Hepatocyte (in vitro differentiated cells): ENCODE data around the gene ZNF747. TPM values are rescaled to one million over a fixed set of nuclear protein-coding genes. Genes with fewer than 3 reads are reported as not detected.

ENCODE experiments used
- DNase-seq: peaks from one replicate; pipeline ENCODE4 v3.0.0-alpha.2; 2016; ENCODE audit warnings: low spot score
- H2AFZ ChIP-seq: fragments of 200-600 bp; sonication (generic); 2 replicates; pipeline ENCODE4 v1.6.0; 2016; ENCODE audit warnings: antibody characterized with exemption, mild to moderate bottlenecking
- H3K27ac ChIP-seq: fragments of 200-600 bp; sonication (generic); 2 replicates; pipeline ENCODE4 v1.5.1; 2016; ENCODE audit warnings: mild to moderate bottlenecking
- H3K27me3 ChIP-seq: fragments of 200-600 bp; sonication (generic); 2 replicates; pipeline ENCODE4 v1.6.1; 2016
- H3K36me3 ChIP-seq: fragments of 200-600 bp; sonication (generic); replicated peaks from 2 replicates; pipeline ENCODE4 v1.5.1; 2016; ENCODE audit warnings: low read depth; ENCODE audit not compliant: insufficient read depth
- H3K4me1 ChIP-seq: fragments of 200-600 bp; sonication (generic); 2 replicates; pipeline ENCODE4 v1.5.1; 2016; ENCODE audit warnings: mild to moderate bottlenecking, moderate library complexity; ENCODE audit not compliant: insufficient read depth
- H3K4me2 ChIP-seq: fragments of 200-600 bp; sonication (generic); 2 replicates; pipeline ENCODE4 v1.6.0; 2016
- H3K4me3 ChIP-seq: fragments of 200-600 bp; sonication (generic); 2 replicates; pipeline ENCODE4 v1.5.1; 2016; ENCODE audit warnings: mild to moderate bottlenecking
- H3K79me2 ChIP-seq: fragments of 200-600 bp; sonication (generic); 2 replicates; pipeline ENCODE4 v1.6.0; 2017; ENCODE audit warnings: mild to moderate bottlenecking
- H3K9me2 ChIP-seq: fragments of 200-600 bp; sonication (generic); replicated peaks from 2 replicates; pipeline ENCODE4 v1.6.0; 2017; ENCODE audit warnings: mild to moderate bottlenecking; ENCODE audit not compliant: insufficient read depth
- H3K9me3 ChIP-seq: fragments of 200-600 bp; sonication (generic); 2 replicates; pipeline ENCODE4 v1.5.1; 2016; ENCODE audit warnings: low read depth, mild to moderate bottlenecking
- H4K20me1 ChIP-seq: fragments of 200-600 bp; sonication (generic); 2 replicates; pipeline ENCODE4 v1.6.0; 2016; ENCODE audit warnings: mild to moderate bottlenecking; ENCODE audit not compliant: insufficient read depth, poor library complexity, severe bottlenecking
- EZH2 ChIP-seq: fragments of 200-600 bp; sonication (generic); IDR thresholded peaks from 2 replicates; pipeline ENCODE4 v1.6.1; 2016; ENCODE audit warnings: antibody characterized with exemption, mild to moderate bottlenecking, borderline replicate concordance
- EZH2phosphoT487 ChIP-seq: fragments of 200-600 bp; sonication (generic); IDR thresholded peaks from one replicate; pipeline ENCODE4 v1.6.1; 2018; ENCODE audit warnings: antibody characterized with exemption, mild to moderate bottlenecking, low read depth, moderate library complexity; ENCODE audit not compliant: unreplicated experiment, severe bottlenecking
- WGBS: methylation state at CpG from one replicate; pipeline ENCODE4 v1.1.6; 2016; ENCODE audit warnings: low lambda C conversion rate; ENCODE audit errors: missing lambda C conversion rate; 5-methylcytosine and 5-hydroxymethylcytosine counted together
- polyA plus RNA-seq: library from polyadenylated mRNA; unstranded; fragments of >200 nt; fragmentation: Nextera tagmentation; extraction: Ambion mirVana; gene quantifications from 2 replicates; pipeline ENCODE4 v1.2.1, GENCODE V29; 2016
- total RNA-seq: library from RNA; depleted of rRNA; stranded (reverse); fragments of >200 nt; gene quantifications from 2 replicates; pipeline ENCODE4 v1.2.3, GENCODE V29; 2014
- TF ChIP-seq, protein P1 (sequence below): fragments of 200-600 bp; sonication (generic); IDR thresholded peaks from 2 replicates; pipeline ENCODE4 v1.5.1; 2016; ENCODE audit warnings: antibody characterized with exemption, mild to moderate bottlenecking; ENCODE audit not compliant: poor library complexity

Gene ZNF747
- total and polyA plus RNA-seq, 2 experiments from 2014 or later = 9.9 to 11.1 TPM

DNA sequence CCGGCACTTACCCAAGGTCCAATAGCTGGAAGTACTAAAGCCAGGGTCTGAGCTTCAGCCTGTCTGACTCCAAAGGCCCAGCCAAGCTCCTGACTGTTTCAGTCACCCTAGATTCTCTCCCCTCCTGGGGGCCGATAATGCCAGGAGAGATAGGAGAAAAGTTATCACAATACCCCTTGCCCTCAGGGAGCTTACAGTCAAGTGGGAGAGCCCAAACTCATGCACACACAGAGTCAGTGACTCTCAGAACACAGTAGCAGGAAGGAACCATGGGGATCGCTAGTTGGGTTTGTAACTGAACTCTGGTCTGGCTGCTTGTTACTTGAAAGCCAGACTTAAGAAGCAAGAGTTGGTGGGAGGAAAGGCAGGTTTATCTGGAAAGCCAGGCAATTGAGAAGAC, 23.1 kb downstream of the ZNF747 start:
- H3K79me2 ChIP-seq = no peaks in the 10 kb centered on the region
- no peak overlapping the region for H3K4me3 ChIP-seq
- H4K20me1 ChIP-seq = no peaks in the 10 kb centered on the region
- no peaks in the 10 kb centered on the region for H3K4me1 ChIP-seq
- DNase-seq = no peak
- H3K36me3 ChIP-seq = no peaks in the 10 kb centered on the region
- H2AFZ ChIP-seq = no peak overlapping the region
- TF ChIP-seq EZH2 (no peak), EZH2phosphoT487 (no peak)
- TF ChIP-seq, protein P1, sequence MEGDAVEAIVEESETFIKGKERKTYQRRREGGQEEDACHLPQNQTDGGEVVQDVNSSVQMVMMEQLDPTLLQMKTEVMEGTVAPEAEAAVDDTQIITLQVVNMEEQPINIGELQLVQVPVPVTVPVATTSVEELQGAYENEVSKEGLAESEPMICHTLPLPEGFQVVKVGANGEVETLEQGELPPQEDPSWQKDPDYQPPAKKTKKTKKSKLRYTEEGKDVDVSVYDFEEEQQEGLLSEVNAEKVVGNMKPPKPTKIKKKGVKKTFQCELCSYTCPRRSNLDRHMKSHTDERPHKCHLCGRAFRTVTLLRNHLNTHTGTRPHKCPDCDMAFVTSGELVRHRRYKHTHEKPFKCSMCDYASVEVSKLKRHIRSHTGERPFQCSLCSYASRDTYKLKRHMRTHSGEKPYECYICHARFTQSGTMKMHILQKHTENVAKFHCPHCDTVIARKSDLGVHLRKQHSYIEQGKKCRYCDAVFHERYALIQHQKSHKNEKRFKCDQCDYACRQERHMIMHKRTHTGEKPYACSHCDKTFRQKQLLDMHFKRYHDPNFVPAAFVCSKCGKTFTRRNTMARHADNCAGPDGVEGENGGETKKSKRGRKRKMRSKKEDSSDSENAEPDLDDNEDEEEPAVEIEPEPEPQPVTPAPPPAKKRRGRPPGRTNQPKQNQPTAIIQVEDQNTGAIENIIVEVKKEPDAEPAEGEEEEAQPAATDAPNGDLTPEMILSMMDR = no peak
- no peaks in the 10 kb centered on the region for H3K9me3 ChIP-seq
- no peak overlapping the region for H3K27ac ChIP-seq
- no peaks in the 10 kb centered on the region for H3K9me2 ChIP-seq
- no peak overlapping the region for H3K4me2 ChIP-seq
- WGBS = 94% methylated on average over 3 of the region's 3 CpGs
- no peaks in the 10 kb centered on the region for H3K27me3 ChIP-seq

DNA sequence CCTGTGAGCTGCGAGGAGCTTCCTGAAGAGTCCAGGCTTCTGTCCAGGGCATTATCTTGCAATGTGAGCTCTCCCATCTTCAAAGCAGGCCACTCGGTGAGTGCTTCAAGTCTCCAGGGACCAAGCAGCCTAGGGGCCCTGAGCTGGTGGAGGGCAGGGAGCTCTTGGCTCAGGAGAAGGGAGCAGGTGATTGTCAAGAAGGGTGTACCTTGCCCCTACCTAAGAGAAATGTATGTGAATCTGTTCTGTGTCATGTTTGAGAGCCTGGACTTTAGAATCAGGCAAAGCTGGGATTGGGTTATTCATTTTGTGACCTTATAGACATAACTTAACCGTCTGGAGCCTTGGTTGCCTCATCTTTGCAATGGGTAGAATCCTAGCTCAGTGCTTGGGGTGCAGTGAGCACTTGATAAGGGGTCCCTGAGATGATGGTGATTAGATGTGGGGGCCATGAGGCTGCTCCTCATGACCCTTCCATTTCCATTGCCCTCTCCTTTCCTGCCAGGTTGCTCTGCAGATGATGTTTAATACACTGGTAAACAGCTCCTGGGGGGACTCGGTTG, 24.2 kb downstream of the ZNF747 start:
- Histone ChIP-seq H3K36me3 (no peaks in the 10 kb centered on the region), H3K27ac (peak overlapping the region; percentile 23), H4K20me1 (no peaks in the 10 kb centered on the region), H3K27me3 (no peaks in the 10 kb centered on the region), H3K9me3 (no peaks in the 10 kb centered on the region), H3K4me3 (no peak overlapping the region), H2AFZ (no peak overlapping the region), H3K79me2 (no peaks in the 10 kb centered on the region), H3K4me1 (no peaks in the 10 kb centered on the region), H3K4me2 (no peak overlapping the region), H3K9me2 (no peaks in the 10 kb centered on the region)
- TF ChIP-seq EZH2phosphoT487 = no peak
- TF ChIP-seq, protein P1 = no peak
- DNase-seq = peak; percentile 26
- WGBS = 65% methylated on average over 4 of the region's 4 CpGs

DNA sequence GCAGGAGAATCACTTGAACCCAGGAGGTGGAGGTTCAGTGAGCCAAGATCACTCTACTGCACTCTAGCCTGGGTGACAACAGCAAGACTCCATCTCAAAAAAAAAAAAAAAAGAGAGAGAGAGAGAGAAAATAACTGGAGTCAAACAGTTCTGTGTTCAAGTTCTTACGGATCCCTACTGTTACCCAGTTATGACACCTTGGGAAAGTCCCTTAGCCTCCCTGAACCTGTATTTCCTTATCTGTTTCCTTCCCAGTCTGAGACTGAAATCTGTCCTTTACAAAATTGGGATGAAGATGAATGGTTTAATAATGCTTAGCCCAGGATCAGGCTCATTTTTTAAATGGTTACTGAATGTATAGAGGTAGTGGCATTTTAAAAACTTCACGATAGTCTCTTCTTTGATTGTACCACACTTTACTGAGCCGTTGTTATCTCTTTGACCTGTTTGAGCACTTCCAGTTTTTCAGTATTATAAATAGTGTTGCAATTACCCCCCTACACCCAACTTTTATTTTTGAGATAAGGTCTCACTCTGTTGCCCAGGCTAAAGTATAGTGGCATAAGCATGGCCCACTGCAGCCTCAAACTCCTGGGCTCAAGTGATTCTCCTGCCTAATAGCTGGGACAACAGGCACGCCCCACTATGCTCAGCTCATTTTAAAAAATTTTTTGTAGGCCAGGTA, 25.4 kb downstream of the ZNF747 start:
- no peak overlapping the region for H2AFZ ChIP-seq
- H3K27me3 ChIP-seq = no peaks in the 10 kb centered on the region
- no peak overlapping the region for H3K27ac ChIP-seq
- no peaks in the 10 kb centered on the region for H3K4me1 ChIP-seq
- TF ChIP-seq EZH2 = no peak
- DNase-seq = no peak
- no peaks in the 10 kb centered on the region for H3K79me2 ChIP-seq
- no peaks in the 10 kb centered on the region for H3K36me3 ChIP-seq
- no peak overlapping the region for H3K4me2 ChIP-seq
- H4K20me1 ChIP-seq = no peaks in the 10 kb centered on the region
- no peak overlapping the region for H3K4me3 ChIP-seq
- 74% methylated on average over 4 of the region's 4 CpGs for WGBS
- no peaks in the 10 kb centered on the region for H3K9me2 ChIP-seq
- H3K9me3 ChIP-seq = no peaks in the 10 kb centered on the region

DNA sequence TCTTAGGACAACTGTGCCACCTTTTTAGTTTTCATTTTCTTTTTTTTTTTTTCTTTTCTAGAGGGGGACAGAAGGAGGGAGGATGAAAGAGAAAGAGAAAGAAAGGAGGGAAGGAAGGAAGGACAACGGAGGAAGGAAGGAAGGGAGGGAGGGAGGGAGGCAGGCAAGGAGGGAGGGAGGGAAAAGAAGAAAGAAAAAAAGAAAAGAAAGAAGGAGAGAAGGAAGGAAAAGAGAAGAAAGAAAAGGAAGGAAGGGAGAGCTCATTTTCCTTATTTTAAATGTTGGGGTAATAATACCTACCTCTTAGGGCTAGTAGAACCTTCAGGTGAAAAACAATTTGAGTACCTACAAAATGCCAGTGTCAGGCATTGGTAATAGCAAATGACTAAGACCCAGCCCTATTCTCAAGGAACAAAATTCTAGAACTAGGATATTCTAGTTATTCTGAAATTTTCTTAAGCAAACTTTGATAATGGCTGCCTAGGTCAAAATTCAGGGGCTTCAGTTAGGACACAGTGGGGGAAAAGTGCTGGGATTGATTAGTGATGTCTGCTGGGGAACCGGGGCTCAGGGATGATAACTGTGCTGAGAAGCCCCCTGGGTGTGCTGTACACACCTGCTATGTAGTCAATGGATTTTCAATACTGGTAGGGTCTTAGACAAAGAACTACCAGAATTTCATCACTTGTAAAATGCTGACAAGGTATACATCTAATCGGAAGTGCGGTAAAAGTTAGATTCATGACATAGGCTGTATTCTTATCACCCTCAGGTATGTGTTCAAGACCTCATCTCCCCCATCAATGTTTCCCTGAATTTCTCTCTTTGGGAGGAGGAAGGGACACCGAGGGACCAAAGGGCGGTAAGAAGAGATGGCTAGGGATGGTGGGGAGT, 31.0 kb downstream of the ZNF747 start:
- Histone ChIP-seq H3K9me3 (no peaks in the 10 kb centered on the region), H3K36me3 (no peaks in the 10 kb centered on the region), H3K27ac (no peak overlapping the region), H3K27me3 (no peaks in the 10 kb centered on the region), H3K9me2 (no peaks in the 10 kb centered on the region), H4K20me1 (no peaks in the 10 kb centered on the region), H3K79me2 (no peaks in the 10 kb centered on the region), H3K4me3 (no peak overlapping the region), H3K4me1 (no peaks in the 10 kb centered on the region), H2AFZ (no peak overlapping the region), H3K4me2 (no peak overlapping the region)
- TF ChIP-seq EZH2 = no peak
- TF ChIP-seq EZH2phosphoT487 = no peak
- TF ChIP-seq, protein P1 = no peak
- 74% methylated on average over 6 of the region's 6 CpGs for WGBS
- DNase-seq = no peak
